ACC112 (cell line): ENCODE data around the gene LTC4S.

Source experiments
- H2AFZ ChIP-seq: fragments of 200-600 bp; sonication (generic); one replicate; pipeline ENCODE4 v1.6.0; 2017; ENCODE audit warnings: antibody characterized with exemption, low read length; ENCODE audit not compliant: unreplicated experiment
- H3K27ac ChIP-seq: fragments of 200-600 bp; sonication (generic); 2 replicates; pipeline ENCODE4 v1.5.1; 2014; ENCODE audit warnings: low read depth, mild to moderate bottlenecking, antibody characterized with exemption, low read length, moderate library complexity
- H3K27me3 ChIP-seq: fragments of 200-600 bp; sonication (generic); 2 replicates; pipeline ENCODE4 v1.6.1; 2014; ENCODE audit warnings: mild to moderate bottlenecking, antibody characterized with exemption, low read length, moderate library complexity, mixed read lengths; ENCODE audit not compliant: insufficient read depth
- H3K36me3 ChIP-seq: fragments of 200-600 bp; sonication (generic); 2 replicates; pipeline ENCODE4 v1.6.1; 2016; ENCODE audit warnings: mild to moderate bottlenecking, antibody characterized with exemption, low read length, moderate library complexity, mixed read lengths; ENCODE audit not compliant: insufficient read depth
- H3K4me1 ChIP-seq: fragments of 200-600 bp; sonication (generic); one replicate; pipeline ENCODE4 v1.6.1; 2016; ENCODE audit warnings: low read length, mixed read lengths; ENCODE audit not compliant: insufficient read depth, unreplicated experiment, control insufficient read depth
- H3K4me3 ChIP-seq: fragments of 200-600 bp; sonication (generic); 2 replicates; pipeline ENCODE4 v1.5.1; 2014; ENCODE audit warnings: mild to moderate bottlenecking, low read depth, low read length
- H3K79me2 ChIP-seq: fragments of 200-600 bp; sonication (generic); one replicate; pipeline ENCODE4 v1.6.0; 2016; ENCODE audit warnings: low read length; ENCODE audit not compliant: control insufficient read depth, unreplicated experiment, insufficient read depth

LTC4S gene

GRCh38 chr5:179802207-179802883 is 8.6 kb downstream of the LTC4S start:
- Histone ChIP-seq H3K79me2 (peaks cover 45% of the 10 kb centered on the region), H3K27ac (no peak overlapping the region), H3K4me1 (peaks cover 29% of the 10 kb centered on the region), H3K36me3 (peaks cover 11% of the 10 kb centered on the region; the same call in 1 of the 2 replicates), H3K27me3 (no peaks in the 10 kb centered on the region), H2AFZ (no peak overlapping the region), H3K4me3 (no peak overlapping the region)

- H2AFZ ChIP-seq, result no peak overlapping the region
- no peaks in the 10 kb centered on the region for H3K27me3 ChIP-seq
- H3K79me2 ChIP-seq, result peaks cover 45% of the 10 kb centered on the region
- peaks cover 11% of the 10 kb centered on the region; the same call in 1 of the 2 replicates for H3K36me3 ChIP-seq
- no peak overlapping the region for H3K4me3 ChIP-seq
- no peak overlapping the region for H3K27ac ChIP-seq
- H3K4me1 ChIP-seq, result peaks cover 29% of the 10 kb centered on the region
Observed at GRCh38 chr5:179802950-179803562, 9.3 kb downstream of the LTC4S start.

- peaks cover 11% of the 10 kb centered on the region; the same call in 1 of the 2 replicates for H3K36me3 ChIP-seq
- peak overlapping the region; percentile 23; the same call in 1 of the 2 replicates for H3K27ac ChIP-seq
- H2AFZ ChIP-seq, result no peak overlapping the region
- H3K27me3 ChIP-seq, result no peaks in the 10 kb centered on the region
- peaks cover 29% of the 10 kb centered on the region for H3K4me1 ChIP-seq
- H3K4me3 ChIP-seq, result peak overlapping the region; percentile 84
- peaks cover 45% of the 10 kb centered on the region for H3K79me2 ChIP-seq
Observed at GRCh38 chr5:179803651-179804554, 10.1 kb downstream of the LTC4S start.

- H3K36me3 ChIP-seq, result peaks cover 4% of the 10 kb centered on the region; the same call in 1 of the 2 replicates
- H3K27me3 ChIP-seq, result no peaks in the 10 kb centered on the region
- H3K79me2 ChIP-seq, result peaks cover 45% of the 10 kb centered on the region
- peak overlapping the region; percentile 84 for H3K4me3 ChIP-seq
- peaks cover 29% of the 10 kb centered on the region for H3K4me1 ChIP-seq
- H3K27ac ChIP-seq, result no peak overlapping the region
- no peak overlapping the region for H2AFZ ChIP-seq
Observed at GRCh38 chr5:179804555-179804947, 10.8 kb downstream of the LTC4S start.

- H3K4me3 ChIP-seq, result peak overlapping the region; percentile 84
- no peaks in the 10 kb centered on the region for H3K27me3 ChIP-seq
- H3K79me2 ChIP-seq, result peaks cover 45% of the 10 kb centered on the region
- peak overlapping the region; percentile 64; the same call in 1 of the 2 replicates for H3K27ac ChIP-seq
- peaks cover 29% of the 10 kb centered on the region for H3K4me1 ChIP-seq
- 0 out of 2 replicates have a peak, but pooled peaks cover 4% of the 10 kb centered on the region for H3K36me3 ChIP-seq
- no peak overlapping the region for H2AFZ ChIP-seq
Observed at GRCh38 chr5:179805070-179805528, 11.3 kb downstream of the LTC4S start.

GRCh38 chr5:179805529-179806249 is 11.9 kb downstream of the LTC4S start:
- Histone ChIP-seq H2AFZ (peak overlapping the region; percentile 60), H3K36me3 (0 out of 2 replicates have a peak, but pooled peaks cover 2% of the 10 kb centered on the region), H3K4me3 (peak overlapping the region; percentile 84), H3K79me2 (peaks cover 45% of the 10 kb centered on the region), H3K4me1 (peaks cover 29% of the 10 kb centered on the region), H3K27ac (peak overlapping the region; percentile 64), H3K27me3 (no peaks in the 10 kb centered on the region)

- Histone ChIP-seq H3K79me2 (peaks cover 48% of the 10 kb centered on the region), H3K4me3 (peak within 1 kb of the TSS; percentile 84), H2AFZ (peak within 1 kb of the TSS; percentile 89), H3K27ac (peak within 1 kb of the TSS; percentile 72), H3K4me1 (peaks cover 29% of the 10 kb centered on the region), H3K36me3 (no peaks in the 10 kb centered on the region), H3K27me3 (no peaks in the 10 kb centered on the region)
Observed at GRCh38 chr5:179806250-179807048, 12.7 kb downstream of the LTC4S start, which contains the start of gene MGAT4B. Gene MGAT4B (minus strand): TSS chr5:179806866. CDS start chr5:179806583, 283 bp downstream.

GRCh38 chr5:179812135-179812825 is 18.5 kb downstream of the LTC4S start:
- H2AFZ ChIP-seq, result no peak overlapping the region
- H3K27ac ChIP-seq, result no peak overlapping the region
- H3K27me3 ChIP-seq, result no peaks in the 10 kb centered on the region
- no peak overlapping the region for H3K4me3 ChIP-seq
- peaks cover 2% of the 10 kb centered on the region for H3K4me1 ChIP-seq
- H3K36me3 ChIP-seq, result peaks cover 3% of the 10 kb centered on the region; the same call in 1 of the 2 replicates
- peaks cover 3% of the 10 kb centered on the region for H3K79me2 ChIP-seq

GRCh38 chr5:179812997-179813607 is 19.3 kb downstream of the LTC4S start:
- no peak overlapping the region for H3K27ac ChIP-seq
- peaks cover 8% of the 10 kb centered on the region for H3K4me1 ChIP-seq
- no peaks in the 10 kb centered on the region for H3K27me3 ChIP-seq
- H2AFZ ChIP-seq, result no peak overlapping the region
- peaks cover 3% of the 10 kb centered on the region for H3K79me2 ChIP-seq
- H3K36me3 ChIP-seq, result peaks cover 3% of the 10 kb centered on the region; the same call in 1 of the 2 replicates
- H3K4me3 ChIP-seq, result no peak overlapping the region
